HG03342 (cell line): ENCODE data around the gene C22orf39.

ENCODE experiments used
- ATAC-seq: cut with Tn5 transposase; IDR thresholded peaks from one replicate; pipeline ENCODE4 v1.9.1; 2021; ENCODE audit warnings: mild to moderate bottlenecking, moderate library complexity; ENCODE audit not compliant: unreplicated experiment

C22orf39 gene

GRCh38 chr22:19431649-19432132 is 15.8 kb downstream of the C22orf39 start, which contains the start of gene HIRA:
Gene HIRA, minus strand, starts transcription at chr22:19431733. Its CDS starts 257 bp downstream, at chr22:19431476.
- peak; percentile 33 for ATAC-seq

- ATAC-seq, result peak; percentile 5
Measured at GRCh38 chr22:19430890-19431541, 16.5 kb downstream of the C22orf39 start.

- no peak for ATAC-seq
Measured at GRCh38 chr22:19429950-19430889, 17.3 kb downstream of the C22orf39 start.

- ATAC-seq, result no peak
Measured at GRCh38 chr22:19424186-19424500, 23.4 kb downstream of the C22orf39 start.

- no peak for ATAC-seq
Measured at GRCh38 chr22:19422440-19423301, 24.8 kb downstream of the C22orf39 start.

GRCh38 chr22:19420321-19420720 is 27.2 kb downstream of the C22orf39 start:
- ATAC-seq, result no peak

GRCh38 chr22:19419464-19420178 is 27.9 kb downstream of the C22orf39 start:
- ATAC-seq, result peak; percentile 61

- ATAC-seq, result no peak
Measured at GRCh38 chr22:19419086-19419463, 28.4 kb downstream of the C22orf39 start.

- no peak for ATAC-seq
Measured at GRCh38 chr22:19412923-19413322, 34.6 kb downstream of the C22orf39 start.

- no peak for ATAC-seq
Measured at GRCh38 chr22:19412478-19412877, 35.0 kb downstream of the C22orf39 start.

GRCh38 chr22:19411690-19412045 is 35.8 kb downstream of the C22orf39 start:
- no peak for ATAC-seq

- ATAC-seq, result no peak
Measured at GRCh38 chr22:19410941-19411689, 36.4 kb downstream of the C22orf39 start.

- no peak for ATAC-seq
Measured at GRCh38 chr22:19407649-19408606, 39.6 kb downstream of the C22orf39 start.

- no peak for ATAC-seq
Measured at GRCh38 chr22:19406846-19407245, 40.7 kb downstream of the C22orf39 start.

- ATAC-seq, result no peak
Measured at GRCh38 chr22:19406281-19406811, 41.2 kb downstream of the C22orf39 start.

GRCh38 chr22:19405652-19406051 is 41.9 kb downstream of the C22orf39 start:
- ATAC-seq, result no peak

GRCh38 chr22:19405133-19405532 is 42.4 kb downstream of the C22orf39 start:
- no peak for ATAC-seq

GRCh38 chr22:19404676-19405075 is 42.8 kb downstream of the C22orf39 start:
- ATAC-seq, result no peak
